Astrocyte (in vitro differentiated cells and primary cell): ENCODE results near the gene KIRREL3. TPM values are rescaled to one million over a fixed set of nuclear protein-coding genes. Genes with fewer than 3 reads are reported as not detected.
"Not testable (repeated sequence)": the region's sequence is repeated elsewhere in the genome, so short reads cannot be mapped to it uniquely, and the experiment has no call there.

ENCODE experiments used
- DNase-seq: peaks from one replicate; pipeline ENCODE4 v3.0.0-alpha.2; 2010; ENCODE audit warnings: low read depth
- FAIRE-seq: peaks from 2 replicates; lab custom pipeline; 2011; peaks lifted over from hg19 to GRCh38; lab: Jason Lieb, UNC
- H2AFZ ChIP-seq: 2 replicates; pipeline ENCODE4 v1.6.0; 2012; ENCODE audit warnings: low read depth, low read length, inconsistent platforms
- H3K27ac ChIP-seq: 2 replicates; pipeline ENCODE4 v1.5.1; 2011; ENCODE audit warnings: low read depth, low read length, inconsistent platforms
- H3K27me3 ChIP-seq: 2 replicates; pipeline ENCODE4 v1.6.0; 2011; ENCODE audit warnings: low read length, inconsistent platforms; ENCODE audit not compliant: insufficient read depth
- H3K36me3 ChIP-seq: 2 replicates; pipeline ENCODE4 v1.5.1; 2011; ENCODE audit warnings: low read length, inconsistent platforms; ENCODE audit not compliant: insufficient read depth
- H3K4me1 ChIP-seq: 2 replicates; pipeline ENCODE4 v1.5.1; 2011; ENCODE audit warnings: low read length, inconsistent platforms; ENCODE audit not compliant: insufficient read depth
- H3K4me2 ChIP-seq: 2 replicates; pipeline ENCODE4 v1.6.0; 2012; ENCODE audit warnings: low read length, inconsistent platforms
- H3K4me3 ChIP-seq: 2 replicates; pipeline ENCODE4 v1.5.1; 2011; ENCODE audit warnings: low read depth, mild to moderate bottlenecking, low read length, inconsistent platforms; ENCODE audit not compliant: insufficient read depth
- H3K79me2 ChIP-seq: 2 replicates; pipeline ENCODE4 v1.6.0; 2012; ENCODE audit warnings: mild to moderate bottlenecking, low read length, inconsistent platforms; ENCODE audit not compliant: insufficient read depth
- H3K9ac ChIP-seq: 2 replicates; pipeline ENCODE4 v1.6.0; 2012; ENCODE audit warnings: mild to moderate bottlenecking, low read length, inconsistent platforms
- H3K9me3 ChIP-seq: 2 replicates; pipeline ENCODE4 v1.5.1; 2012; ENCODE audit warnings: low read depth, mild to moderate bottlenecking, low read length, inconsistent platforms; ENCODE audit not compliant: insufficient read depth
- H4K20me1 ChIP-seq: 2 replicates; pipeline ENCODE4 v1.6.0; 2012; ENCODE audit warnings: low read length, inconsistent platforms; ENCODE audit not compliant: insufficient read depth
- H3K27ac Mint-ChIP-seq: one replicate; pipeline ENCODE4 v1.8.0; 2021; ENCODE audit warnings: mild to moderate bottlenecking, mixed read lengths; ENCODE audit not compliant: unreplicated experiment
- H3K27me3 Mint-ChIP-seq: one replicate; pipeline ENCODE4 v1.8.0; 2021; ENCODE audit warnings: low read depth, mixed read lengths; ENCODE audit not compliant: unreplicated experiment
- H3K36me3 Mint-ChIP-seq: one replicate; pipeline ENCODE4 v1.8.0; 2021; ENCODE audit warnings: low read depth, mixed read lengths; ENCODE audit not compliant: unreplicated experiment
- H3K4me1 Mint-ChIP-seq: one replicate; pipeline ENCODE4 v1.8.0; 2021; ENCODE audit warnings: low read depth, mixed read lengths; ENCODE audit not compliant: unreplicated experiment
- H3K4me3 Mint-ChIP-seq: one replicate; pipeline ENCODE4 v1.8.0; 2021; ENCODE audit warnings: mild to moderate bottlenecking, moderate library complexity, mixed read lengths; ENCODE audit not compliant: unreplicated experiment
- H3K9me3 Mint-ChIP-seq: one replicate; pipeline ENCODE4 v1.8.0; 2021; ENCODE audit warnings: mild to moderate bottlenecking, mixed read lengths; ENCODE audit not compliant: unreplicated experiment
- EZH2 ChIP-seq: IDR thresholded peaks from 2 replicates; pipeline ENCODE4 v1.6.1; 2012; ENCODE audit warnings: mild to moderate bottlenecking, low read length, inconsistent platforms; ENCODE audit not compliant: insufficient read depth
- total RNA-seq: library from RNA; stranded (reverse); gene quantifications from 2 replicates; pipeline ENCODE4 v1.2.1, GENCODE V29; 2021
- TF ChIP-seq, protein P1 (sequence below): IDR thresholded peaks from 2 replicates; pipeline ENCODE4 v1.5.1; 2011; ENCODE audit warnings: low read depth, mild to moderate bottlenecking, inconsistent platforms, low read length, moderate library complexity; ENCODE audit not compliant: insufficient read depth

Gene KIRREL3
- total RNA-seq, 1 donor from 2014 or later = 0.91 TPM

DNA sequence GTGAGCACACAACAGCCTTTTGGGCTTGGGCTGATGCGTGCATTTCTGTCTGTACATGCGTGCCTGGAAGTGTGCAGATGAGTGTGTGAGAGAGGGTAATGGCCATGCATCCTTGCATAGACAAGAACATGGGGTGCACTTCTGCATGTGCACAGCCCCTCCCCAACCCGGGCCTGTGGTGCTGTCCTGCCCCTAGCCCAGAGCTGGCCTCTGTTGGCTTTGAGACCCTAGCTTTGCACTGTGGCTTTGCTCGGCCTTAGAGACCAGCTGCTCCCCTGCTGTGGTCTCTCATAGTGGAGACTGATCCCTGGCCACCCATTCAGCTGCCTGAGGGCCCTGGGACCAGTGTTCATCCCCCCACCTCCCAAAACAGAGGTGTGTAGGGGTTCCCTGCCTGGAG is 619.7 kb downstream of the KIRREL3 start:
- Mint-ChIP-seq H3K36me3 (no peaks in the 10 kb centered on the region), H3K27ac (no peak overlapping the region), H3K4me3 (no peak overlapping the region), H3K9me3 (no peaks in the 10 kb centered on the region), H3K27me3 (no peaks in the 10 kb centered on the region), H3K4me1 (no peaks in the 10 kb centered on the region)
- no peak overlapping the region for H3K9ac ChIP-seq
- no peaks in the 10 kb centered on the region for H3K4me1 ChIP-seq
- H2AFZ ChIP-seq = no peak overlapping the region
- FAIRE-seq = no peak
- no peaks in the 10 kb centered on the region for H3K27me3 ChIP-seq
- no peaks in the 10 kb centered on the region for H3K36me3 ChIP-seq
- no peak overlapping the region for H3K4me3 ChIP-seq
- H4K20me1 ChIP-seq = peaks cover 24% of the 10 kb centered on the region
- H3K9me3 ChIP-seq = no peaks in the 10 kb centered on the region
- DNase-seq = no peak
- H3K4me2 ChIP-seq = no peak overlapping the region
- H3K27ac ChIP-seq = no peak overlapping the region
- H3K79me2 ChIP-seq = no peaks in the 10 kb centered on the region
- no peak for TF ChIP-seq EZH2
- TF ChIP-seq, protein P1, sequence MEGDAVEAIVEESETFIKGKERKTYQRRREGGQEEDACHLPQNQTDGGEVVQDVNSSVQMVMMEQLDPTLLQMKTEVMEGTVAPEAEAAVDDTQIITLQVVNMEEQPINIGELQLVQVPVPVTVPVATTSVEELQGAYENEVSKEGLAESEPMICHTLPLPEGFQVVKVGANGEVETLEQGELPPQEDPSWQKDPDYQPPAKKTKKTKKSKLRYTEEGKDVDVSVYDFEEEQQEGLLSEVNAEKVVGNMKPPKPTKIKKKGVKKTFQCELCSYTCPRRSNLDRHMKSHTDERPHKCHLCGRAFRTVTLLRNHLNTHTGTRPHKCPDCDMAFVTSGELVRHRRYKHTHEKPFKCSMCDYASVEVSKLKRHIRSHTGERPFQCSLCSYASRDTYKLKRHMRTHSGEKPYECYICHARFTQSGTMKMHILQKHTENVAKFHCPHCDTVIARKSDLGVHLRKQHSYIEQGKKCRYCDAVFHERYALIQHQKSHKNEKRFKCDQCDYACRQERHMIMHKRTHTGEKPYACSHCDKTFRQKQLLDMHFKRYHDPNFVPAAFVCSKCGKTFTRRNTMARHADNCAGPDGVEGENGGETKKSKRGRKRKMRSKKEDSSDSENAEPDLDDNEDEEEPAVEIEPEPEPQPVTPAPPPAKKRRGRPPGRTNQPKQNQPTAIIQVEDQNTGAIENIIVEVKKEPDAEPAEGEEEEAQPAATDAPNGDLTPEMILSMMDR = no peak

DNA sequence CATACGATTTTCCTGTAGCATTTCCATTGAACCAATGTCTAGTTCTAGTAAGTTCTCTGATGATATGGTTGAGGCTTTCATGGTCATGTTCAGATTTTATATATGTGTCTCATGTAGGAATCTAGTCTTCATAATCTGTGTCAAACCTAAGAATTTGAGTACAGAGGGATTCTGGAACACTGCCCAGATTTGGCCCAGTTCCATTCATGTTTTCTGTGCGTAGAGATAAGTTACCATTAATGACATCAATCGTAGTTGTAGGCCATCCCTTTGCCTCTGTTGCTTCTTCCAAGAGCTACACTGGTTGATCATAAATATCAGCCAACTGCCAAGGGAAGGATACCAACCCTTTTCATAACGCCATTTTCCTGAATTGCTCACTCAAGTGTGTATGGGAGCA is 621.8 kb downstream of the KIRREL3 start:
- no peaks in the 10 kb centered on the region for H3K79me2 ChIP-seq
- peaks cover 3% of the 10 kb centered on the region for H3K4me1 Mint-ChIP-seq
- H3K9ac ChIP-seq = no peak overlapping the region
- no peak overlapping the region for H3K4me3 Mint-ChIP-seq
- no peak overlapping the region for H2AFZ ChIP-seq
- no peak overlapping the region for H3K4me2 ChIP-seq
- H3K27me3 Mint-ChIP-seq = no peaks in the 10 kb centered on the region
- FAIRE-seq (no peak), DNase-seq (no peak)
- H4K20me1 ChIP-seq = peaks cover 39% of the 10 kb centered on the region
- H3K4me3 ChIP-seq = no peak overlapping the region
- H3K4me1 ChIP-seq = no peaks in the 10 kb centered on the region
- H3K36me3 Mint-ChIP-seq = no peaks in the 10 kb centered on the region
- H3K27ac Mint-ChIP-seq = no peak overlapping the region
- no peaks in the 10 kb centered on the region for H3K9me3 Mint-ChIP-seq
- no peak for TF ChIP-seq EZH2
- TF ChIP-seq, protein P1 = no peak
- H3K36me3 ChIP-seq = no peaks in the 10 kb centered on the region
- no peaks in the 10 kb centered on the region for H3K9me3 ChIP-seq
- H3K27ac ChIP-seq = no peak overlapping the region
- no peaks in the 10 kb centered on the region for H3K27me3 ChIP-seq

DNA sequence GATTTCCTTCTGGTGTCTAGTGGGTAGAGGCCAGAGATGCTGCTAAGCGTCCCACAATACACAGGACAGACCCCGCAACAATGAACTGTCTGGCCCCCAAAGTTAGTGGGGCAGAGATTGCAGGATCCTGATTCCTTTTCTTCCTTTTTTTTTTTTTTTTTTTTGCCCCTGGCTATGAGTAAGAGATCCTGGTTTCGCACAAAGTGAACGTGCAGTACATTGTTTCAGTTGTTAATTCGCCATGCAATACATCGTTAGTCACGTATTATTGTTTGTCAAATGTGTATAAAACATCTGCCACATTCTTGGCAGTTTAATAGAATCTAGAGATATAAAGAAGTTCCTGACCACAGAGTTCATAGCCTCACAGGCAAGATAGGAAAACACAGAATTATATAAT is 624.8 kb downstream of the KIRREL3 start:
- Mint-ChIP-seq H3K36me3 (no peaks in the 10 kb centered on the region), H3K4me1 (peaks cover 13% of the 10 kb centered on the region), H3K9me3 (no peaks in the 10 kb centered on the region), H3K4me3 (no peak overlapping the region), H3K27ac (no peak overlapping the region), H3K27me3 (no peaks in the 10 kb centered on the region)
- Histone ChIP-seq H3K4me3 (no peak overlapping the region), H4K20me1 (peaks cover 55% of the 10 kb centered on the region), H3K27ac (no peak overlapping the region), H3K36me3 (no peaks in the 10 kb centered on the region), H2AFZ (no peak overlapping the region), H3K4me2 (peak overlapping the region; percentile 4), H3K27me3 (no peaks in the 10 kb centered on the region), H3K4me1 (peaks cover 5% of the 10 kb centered on the region), H3K9me3 (no peaks in the 10 kb centered on the region), H3K9ac (no peak overlapping the region), H3K79me2 (peaks cover 7% of the 10 kb centered on the region)
- DNase-seq (peak; percentile 60), FAIRE-seq (no peak)
- TF ChIP-seq EZH2 = no peak

DNA sequence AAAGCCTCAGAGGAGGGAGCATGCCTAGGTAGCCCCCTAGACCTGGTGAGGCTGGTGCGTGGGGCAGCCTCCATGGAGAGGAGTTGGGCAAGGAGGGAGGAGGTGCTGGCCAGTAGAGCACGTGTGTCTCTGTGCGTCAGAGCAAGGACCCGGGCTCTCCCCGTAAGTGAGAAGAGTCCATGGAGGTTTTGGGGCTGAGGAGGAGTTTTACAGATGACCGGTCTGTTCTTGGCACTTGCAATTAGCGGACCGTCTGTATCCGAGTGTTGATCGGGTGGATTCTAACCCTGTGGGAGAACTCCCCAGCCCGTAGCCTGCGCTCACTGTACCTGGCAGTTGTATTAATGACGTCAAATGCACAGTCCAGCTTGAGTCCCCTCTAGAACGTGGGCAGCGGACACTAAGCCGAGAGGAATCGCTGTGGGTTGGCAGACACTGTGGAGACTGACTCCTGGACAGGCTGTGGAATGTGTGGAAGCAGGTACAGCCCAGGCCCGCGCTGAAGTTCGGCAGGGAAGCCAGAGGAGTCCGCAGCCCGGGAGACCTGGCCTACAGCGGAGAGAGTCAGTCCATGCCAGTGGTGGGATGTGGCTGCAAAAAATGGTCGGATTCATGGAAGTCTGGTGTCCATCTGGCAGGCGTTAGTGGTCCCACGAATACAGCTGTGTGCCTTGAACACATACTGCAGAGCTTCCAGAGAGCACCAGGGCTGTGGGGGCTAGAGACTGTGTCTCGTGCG is 625.8 kb downstream of the KIRREL3 start:
- H3K9me3 ChIP-seq, FAIRE-seq, H3K27me3 Mint-ChIP-seq, H3K4me1 ChIP-seq, H3K79me2 ChIP-seq, H3K27me3 ChIP-seq, H3K36me3 ChIP-seq, H2AFZ ChIP-seq, H3K4me3 Mint-ChIP-seq, H3K4me3 ChIP-seq, H3K27ac Mint-ChIP-seq, DNase-seq, H3K9me3 Mint-ChIP-seq, H3K4me2 ChIP-seq, H3K27ac ChIP-seq, H3K9ac ChIP-seq, H3K36me3 Mint-ChIP-seq: not testable (repeated sequence)
- H3K4me1 Mint-ChIP-seq = peaks cover 13% of the 10 kb centered on the region
- H4K20me1 ChIP-seq = peaks cover 52% of the 10 kb centered on the region
